AG04450 (cell line): Measurements from ENCODE around the gene CCND2. TPM values are rescaled to one million over a fixed set of nuclear protein-coding genes. Genes with fewer than 3 reads are reported as not detected.

Source experiments
- CTCF ChIA-PET: fragments of 300-600, 350-600 bp; formaldehyde crosslinking; extraction: SDS; loops from one replicate; lab custom pipeline; 2022; ENCODE audit warnings: antibody characterized with exemption, inconsistent platforms; lab: Charles Lee
- POLR2A ChIA-PET: fragments of 350-600 bp; formaldehyde crosslinking; extraction: SDS; loops from one replicate; lab custom pipeline; 2021; ENCODE audit warnings: antibody characterized with exemption, inconsistent platforms; lab: Yijun Ruan, JAX
- DNase-seq: peaks from one replicate; pipeline ENCODE4 v3.0.0-alpha.2; 2011; ENCODE audit warnings: low read depth, low spot score
- H3K27ac ChIP-seq: one replicate; pipeline ENCODE4 v1.5.1; 2012; ENCODE audit warnings: low read depth, low read length, control low read depth
- H3K27me3 ChIP-seq: one replicate; pipeline ENCODE4 v1.6.0; 2012; ENCODE audit warnings: low read length; ENCODE audit not compliant: control insufficient read depth, insufficient read depth
- H3K4me3 ChIP-seq: 2 replicates; pipeline ENCODE4 v1.5.1; 2011; ENCODE audit warnings: mild to moderate bottlenecking, low read depth, low read length, control low read depth
- H3K9me3 ChIP-seq: 2 replicates; pipeline ENCODE4 v1.5.1; 2012; ENCODE audit warnings: low read length; ENCODE audit not compliant: control insufficient read depth, insufficient read depth
- CTCF ChIP-seq: IDR thresholded peaks from 2 replicates; pipeline ENCODE4 v1.5.1; 2011; ENCODE audit warnings: low read depth, low read length, control low read depth, inconsistent platforms
- polyA plus RNA-seq: library from polyadenylated mRNA; depleted of rRNA; stranded (reverse); fragments of >200 nt; gene quantifications from 2 replicates; pipeline ENCODE4 v1.2.3, GENCODE V29; 2011

The CCND2 gene
- polyA plus RNA-seq, 1 experiment, result 4.2 TPM

- Histone ChIP-seq H3K27me3 (peaks cover 5% of the 10 kb centered on the region), H3K9me3 (no peaks in the 10 kb centered on the region), H3K27ac (no peak overlapping the region), H3K4me3 (no peak overlapping the region)
- ChIA-PET CTCF (interaction anchor here (1.8 kb wide), 1 partner anchor 11 kb away, joined by 10 read pairs; no protein-coding TSS in a partner anchor), POLR2A (no interaction called here)
- TF ChIP-seq CTCF, result no peak
- DNase-seq, result no peak
Measured at GRCh38 chr12:4288296-4289131, 15.0 kb downstream of the CCND2 start.

GRCh38 chr12:4289231-4289878 is 15.8 kb downstream of the CCND2 start:
- TF ChIP-seq CTCF, result no peak
- H3K27ac ChIP-seq, result no peak overlapping the region
- H3K9me3 ChIP-seq, result no peaks in the 10 kb centered on the region
- DNase-seq, result no peak
- H3K4me3 ChIP-seq, result no peak overlapping the region
- ChIA-PET POLR2A (no interaction called here), CTCF (interaction anchor here (0.5 to 1.8 kb wide), 2 partner anchors 12 to 469 kb away, joined by 3 to 10 read pairs; no protein-coding TSS in a partner anchor)
- H3K27me3 ChIP-seq, result peaks cover 5% of the 10 kb centered on the region

- no peak for TF ChIP-seq CTCF
- POLR2A ChIA-PET, result no interaction called here
- CTCF ChIA-PET, result interaction anchor here (0.5 to 1.8 kb wide), 2 partner anchors 13 to 468 kb away, joined by 3 to 10 read pairs; no protein-coding TSS in a partner anchor
Measured at GRCh38 chr12:4289998-4290790, 16.6 kb downstream of the CCND2 start.

GRCh38 chr12:4292341-4293073 is 18.9 kb downstream of the CCND2 start:
- Histone ChIP-seq H3K27ac (no peak overlapping the region), H3K27me3 (peaks cover 3% of the 10 kb centered on the region), H3K4me3 (no peak overlapping the region), H3K9me3 (no peaks in the 10 kb centered on the region)
- no peak for TF ChIP-seq CTCF
- CTCF ChIA-PET, result interaction anchor here (0.8 to 3.3 kb wide), 2 partner anchors 13 to 15 kb away, joined by 3 to 18 read pairs; no protein-coding TSS in a partner anchor
- no peak for DNase-seq
- POLR2A ChIA-PET, result no interaction called here

More at GRCh38 chr12:4289998-4290790, 16.6 kb downstream of the CCND2 start:
- peaks cover 5% of the 10 kb centered on the region for H3K27me3 ChIP-seq
- no peaks in the 10 kb centered on the region for H3K9me3 ChIP-seq
- H3K27ac ChIP-seq, result no peak overlapping the region
- no peak overlapping the region for H3K4me3 ChIP-seq
- no peak for DNase-seq
